BJ (cell line): Measurements from ENCODE around the gene RRP36. TPM values are rescaled to one million over a fixed set of nuclear protein-coding genes. Genes with fewer than 3 reads are reported as not detected.

ENCODE experiments used
- CTCF ChIA-PET: fragments of 350-600 bp; formaldehyde crosslinking; extraction: SDS; loops from one replicate; lab custom pipeline; 2021; ENCODE audit warnings: antibody characterized with exemption, inconsistent platforms; lab: Yijun Ruan, JAX
- POLR2A ChIA-PET: fragments of 300-600 bp; sonication (Branson Sonifier 250); formaldehyde crosslinking; extraction: SDS; loops from one replicate; lab custom pipeline; 2021; ENCODE audit warnings: antibody characterized with exemption; lab: Charles Lee
- DNase-seq: peaks from one replicate; pipeline ENCODE4 v3.0.0-alpha.2; 2011; ENCODE audit warnings: low read depth
- H3K27me3 ChIP-seq: 2 replicates; pipeline ENCODE4 v1.6.0; 2011; ENCODE audit warnings: low read length; ENCODE audit not compliant: control insufficient read depth, insufficient read depth
- H3K36me3 ChIP-seq: 2 replicates; pipeline ENCODE4 v1.5.1; 2011; ENCODE audit warnings: low read length; ENCODE audit not compliant: control insufficient read depth, insufficient read depth
- H3K4me3 ChIP-seq: 2 replicates; pipeline ENCODE4 v1.5.1; 2011; ENCODE audit warnings: low read depth, mild to moderate bottlenecking, control low read depth, low read length
- CTCF ChIP-seq: IDR thresholded peaks from 2 replicates; pipeline ENCODE4 v1.5.1; 2011; ENCODE audit warnings: low read depth, mild to moderate bottlenecking, control low read depth, inconsistent platforms, low read length, moderate library complexity; ENCODE audit not compliant: insufficient read depth
- polyA plus RNA-seq: library from polyadenylated mRNA; depleted of rRNA; stranded (reverse); fragments of >200 nt; gene quantifications from 2 replicates; pipeline ENCODE4 v1.2.3, GENCODE V29; 2011

Gene RRP36
- polyA plus RNA-seq, 1 experiment: 43.1 TPM

GRCh38 chr6:43014434-43014909 lies 7.0 kb upstream of the RRP36 start:
- Histone ChIP-seq H3K27me3 (no peaks in the 10 kb centered on the region), H3K4me3 (peak overlapping the region; percentile 97), H3K36me3 (peaks cover 22% of the 10 kb centered on the region)
- ChIA-PET POLR2A (interaction anchor here (0.9 kb wide), 1 partner anchor 39 kb away, joined by 5 read pairs; the partner anchor contains the start of gene CUL7), CTCF (interaction anchor here (2.1 to 2.3 kb wide), 3 partner anchors 22 to 215 kb away, joined by 5 to 8 read pairs (median 5); partner anchors contain the start of genes CUL7 and DNPH1)
- no peak for DNase-seq
- no peak for TF ChIP-seq CTCF

GRCh38 chr6:43016176-43016942 lies 5.1 kb upstream of the RRP36 start:
- TF ChIP-seq CTCF: no peak
- DNase-seq: no peak
- Histone ChIP-seq H3K27me3 (no peaks in the 10 kb centered on the region), H3K4me3 (no peak overlapping the region), H3K36me3 (peaks cover 19% of the 10 kb centered on the region)
- CTCF ChIA-PET: interaction anchor here (0.6 to 1.0 kb wide), 3 partner anchors 53 to 134 kb away, joined by 3 to 5 read pairs (median 3); no protein-coding TSS in a partner anchor
- POLR2A ChIA-PET: no interaction called here

- Histone ChIP-seq H3K4me3 (no peak overlapping the region), H3K27me3 (no peaks in the 10 kb centered on the region), H3K36me3 (peaks cover 19% of the 10 kb centered on the region)
- DNase-seq: no peak
- POLR2A ChIA-PET: no interaction called here
- TF ChIP-seq CTCF: no peak
- CTCF ChIA-PET: interaction anchor here (1.0 kb wide), 1 partner anchor 54 kb away, joined by 3 read pairs; no protein-coding TSS in a partner anchor
Measured at GRCh38 chr6:43016943-43017334, 4.5 kb upstream of the RRP36 start.

GRCh38 chr6:43019152-43019551 lies 2.3 kb upstream of the RRP36 start:
- ChIA-PET POLR2A (no interaction called here), CTCF (no interaction called here)
- TF ChIP-seq CTCF: no peak
- DNase-seq: no peak
- no peak overlapping the region for H3K4me3 ChIP-seq
- no peaks in the 10 kb centered on the region for H3K27me3 ChIP-seq
- H3K36me3 ChIP-seq: peaks cover 19% of the 10 kb centered on the region

- Histone ChIP-seq H3K4me3 (no peak overlapping the region), H3K36me3 (peaks cover 26% of the 10 kb centered on the region), H3K27me3 (no peaks in the 10 kb centered on the region)
- ChIA-PET CTCF (interaction anchor here (0.7 to 1.7 kb wide), 3 partner anchors 10 to 134 kb away, joined by 3 to 7 read pairs (median 4); no protein-coding TSS in a partner anchor), POLR2A (interaction anchor here (0.6 kb wide), 1 partner anchor 17 kb away, joined by 3 read pairs; no protein-coding TSS in a partner anchor)
- no peak for TF ChIP-seq CTCF
- DNase-seq: no peak
Measured at GRCh38 chr6:43020052-43020705, 1.2 kb upstream of the RRP36 start.
